ENCODE measurements around the gene CPLANE1.

GRCh38 chr5:37182667-37183066 lies 66.5 kb downstream of the CPLANE1 start:
- TF ChIP-seq EZH2 (IDR thresholded peaks at IDR 0.05; ENCODE audit: borderline replicate concordance, low read length) = no peak
- TF ChIP-seq, protein P1, sequence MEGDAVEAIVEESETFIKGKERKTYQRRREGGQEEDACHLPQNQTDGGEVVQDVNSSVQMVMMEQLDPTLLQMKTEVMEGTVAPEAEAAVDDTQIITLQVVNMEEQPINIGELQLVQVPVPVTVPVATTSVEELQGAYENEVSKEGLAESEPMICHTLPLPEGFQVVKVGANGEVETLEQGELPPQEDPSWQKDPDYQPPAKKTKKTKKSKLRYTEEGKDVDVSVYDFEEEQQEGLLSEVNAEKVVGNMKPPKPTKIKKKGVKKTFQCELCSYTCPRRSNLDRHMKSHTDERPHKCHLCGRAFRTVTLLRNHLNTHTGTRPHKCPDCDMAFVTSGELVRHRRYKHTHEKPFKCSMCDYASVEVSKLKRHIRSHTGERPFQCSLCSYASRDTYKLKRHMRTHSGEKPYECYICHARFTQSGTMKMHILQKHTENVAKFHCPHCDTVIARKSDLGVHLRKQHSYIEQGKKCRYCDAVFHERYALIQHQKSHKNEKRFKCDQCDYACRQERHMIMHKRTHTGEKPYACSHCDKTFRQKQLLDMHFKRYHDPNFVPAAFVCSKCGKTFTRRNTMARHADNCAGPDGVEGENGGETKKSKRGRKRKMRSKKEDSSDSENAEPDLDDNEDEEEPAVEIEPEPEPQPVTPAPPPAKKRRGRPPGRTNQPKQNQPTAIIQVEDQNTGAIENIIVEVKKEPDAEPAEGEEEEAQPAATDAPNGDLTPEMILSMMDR (IDR thresholded peaks at IDR 0.05; ENCODE audit: low read length) = no peak

Data from OCI-LY1 (cell line).